A549 (cell line): ENCODE data around the gene ANO10.

Experiments used
- BHLHE40 ChIP-seq: IDR thresholded peaks from 2 replicates; pipeline ENCODE4 v1.6.1; 2012; ENCODE audit warnings: low read depth, low read length, inconsistent platforms
- CBX8 ChIP-seq: fragments of 200-600 bp; sonication (generic); IDR thresholded peaks from 2 replicates; pipeline ENCODE4 v1.6.1; 2016
- NPAS2 ChIP-seq: fragments of 250-450 bp; sonication (Bioruptor Pico); IDR thresholded peaks from 2 replicates; pipeline ENCODE4 v1.8.0; 2022; ENCODE audit warnings: mild to moderate bottlenecking, moderate library complexity, borderline replicate concordance
- RAD21 ChIP-seq, 2 experiments: fragments of >200 bp in 1 of 2; sonication (Bioruptor Twin) in 1 of 2; formaldehyde crosslinking in 1 of 2; IDR thresholded peaks in 1 of 2; conservative IDR thresholded peaks in 1 of 2; 2 replicates in 1 of 2; 3 replicates in 1 of 2; pipeline ENCODE4 v1.6.1; 2012 to 2018; ENCODE audit warnings: inconsistent platforms in 1 of 2
- RCOR1 ChIP-seq: fragments of 150-350 bp; IDR thresholded peaks from 2 replicates; pipeline ENCODE4 v1.6.1; 2014; ENCODE audit warnings: antibody characterized with exemption, low read length, low read depth
- SREBF2 ChIP-seq: fragments of 450-650 bp; IDR thresholded peaks from 2 replicates; pipeline ENCODE4 v1.6.1; 2014; ENCODE audit warnings: mild to moderate bottlenecking, moderate library complexity
- TF ChIP-seq, protein P1 (sequence below): fragments of >200 bp; sonication (Bioruptor Twin); formaldehyde crosslinking; IDR thresholded peaks from 3 replicates; pipeline ENCODE4 v1.5.1; 2016

DNA sequence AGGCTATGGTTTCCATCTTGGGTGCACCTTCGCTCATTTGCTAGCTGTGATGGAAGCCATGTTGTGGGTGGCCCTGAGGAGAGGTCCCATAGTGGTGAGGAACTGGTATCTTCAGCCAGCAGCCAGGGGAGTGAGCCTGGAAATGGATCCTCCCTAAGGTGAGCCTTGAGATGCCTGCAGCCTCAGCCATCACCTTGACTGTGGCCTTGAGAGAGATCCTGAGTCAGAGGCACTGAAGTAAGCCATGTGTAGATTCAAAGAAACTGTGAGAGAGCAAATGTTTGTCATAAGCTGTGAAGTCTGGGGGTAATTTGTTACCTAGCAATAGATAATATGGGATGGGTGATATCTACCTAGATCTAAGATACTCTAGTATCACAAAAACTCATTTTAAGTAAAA lies 230.2 kb downstream of the ANO10 start:
- TF ChIP-seq, protein P1, sequence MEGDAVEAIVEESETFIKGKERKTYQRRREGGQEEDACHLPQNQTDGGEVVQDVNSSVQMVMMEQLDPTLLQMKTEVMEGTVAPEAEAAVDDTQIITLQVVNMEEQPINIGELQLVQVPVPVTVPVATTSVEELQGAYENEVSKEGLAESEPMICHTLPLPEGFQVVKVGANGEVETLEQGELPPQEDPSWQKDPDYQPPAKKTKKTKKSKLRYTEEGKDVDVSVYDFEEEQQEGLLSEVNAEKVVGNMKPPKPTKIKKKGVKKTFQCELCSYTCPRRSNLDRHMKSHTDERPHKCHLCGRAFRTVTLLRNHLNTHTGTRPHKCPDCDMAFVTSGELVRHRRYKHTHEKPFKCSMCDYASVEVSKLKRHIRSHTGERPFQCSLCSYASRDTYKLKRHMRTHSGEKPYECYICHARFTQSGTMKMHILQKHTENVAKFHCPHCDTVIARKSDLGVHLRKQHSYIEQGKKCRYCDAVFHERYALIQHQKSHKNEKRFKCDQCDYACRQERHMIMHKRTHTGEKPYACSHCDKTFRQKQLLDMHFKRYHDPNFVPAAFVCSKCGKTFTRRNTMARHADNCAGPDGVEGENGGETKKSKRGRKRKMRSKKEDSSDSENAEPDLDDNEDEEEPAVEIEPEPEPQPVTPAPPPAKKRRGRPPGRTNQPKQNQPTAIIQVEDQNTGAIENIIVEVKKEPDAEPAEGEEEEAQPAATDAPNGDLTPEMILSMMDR = no peak
- no peak for TF ChIP-seq RCOR1
- TF ChIP-seq SREBF2 = no peak
- no peak for TF ChIP-seq CBX8
- no peak for TF ChIP-seq BHLHE40
- TF ChIP-seq RAD21 (conservative IDR thresholded peaks at IDR 0.05 in 1 of 2, IDR thresholded peaks at IDR 0.05 in 1 of 2) = no peak
- TF ChIP-seq NPAS2 (CRISPR knock-in tag) = no peak
